PC-3 (cell line): ENCODE data around the gene USF2. TPM values are rescaled to one million over a fixed set of nuclear protein-coding genes. Genes with fewer than 3 reads are reported as not detected.

Experiments used
- ATAC-seq: fragments of 200-7000 bp; cut with Tn5 transposase; 2 replicates; pipeline ENCODE4 v1.9.1; 2020; ENCODE audit warnings: mild to moderate bottlenecking, moderate library complexity
- BruUV-seq: library from RNA; stranded (reverse); fragments of 400-500 nt; replicated peaks from 2 replicates; lab custom pipeline; 2021; lab: Mats Ljungman, UMichigan
- CTCF ChIA-PET: fragments of 300-600 bp; sonication (Branson Sonifier 250); formaldehyde crosslinking; loops from one replicate; lab custom pipeline; 2022; ENCODE audit warnings: antibody characterized with exemption; lab: Charles Lee
- POLR2A ChIA-PET: fragments of 300-600 bp; sonication (Branson Sonifier 250); formaldehyde crosslinking; loops from one replicate; lab custom pipeline; 2022; ENCODE audit warnings: antibody characterized with exemption; ENCODE audit not compliant: unreplicated experiment; lab: Charles Lee
- DNase-seq: peaks from one replicate; pipeline ENCODE4 v3.0.0-alpha.2; 2015
- H2AFZ ChIP-seq: fragments of 300-600 bp; sonication (generic); 2 replicates; pipeline ENCODE4 v1.6.0; 2016; ENCODE audit warnings: antibody characterized with exemption, low read length
- H3F3A ChIP-seq: fragments of 300-600 bp; sonication (generic); one replicate; pipeline ENCODE4 v1.6.0; 2017; ENCODE audit warnings: antibody characterized with exemption, low read length, control low read depth, mild to moderate bottlenecking; ENCODE audit not compliant: unreplicated experiment
- H3K27ac ChIP-seq: fragments of 300-600 bp; sonication (generic); 2 replicates; pipeline ENCODE4 v1.5.1; 2016; ENCODE audit warnings: mild to moderate bottlenecking, low read length
- H3K27me3 ChIP-seq: fragments of 300-600 bp; sonication (generic); 2 replicates; pipeline ENCODE4 v1.6.1; 2016; ENCODE audit warnings: low read length, mixed read lengths
- H3K36me3 ChIP-seq: fragments of 300-600 bp; sonication (generic); 2 replicates; pipeline ENCODE4 v1.6.1; 2016; ENCODE audit warnings: low read depth, mixed run types, low read length, mixed read lengths
- H3K4me1 ChIP-seq: fragments of 300-600 bp; sonication (generic); 2 replicates; pipeline ENCODE4 v1.5.1; 2016; ENCODE audit warnings: low read length; ENCODE audit not compliant: insufficient read depth
- H3K4me2 ChIP-seq: fragments of 300-600 bp; sonication (generic); 2 replicates; pipeline ENCODE4 v1.6.0; 2016; ENCODE audit warnings: low read length
- H3K4me3 ChIP-seq: fragments of 300-600 bp; sonication (generic); 2 replicates; pipeline ENCODE4 v1.5.1; 2016; ENCODE audit warnings: mild to moderate bottlenecking, low read length, mixed read lengths
- H3K79me2 ChIP-seq: fragments of 300-600 bp; sonication (generic); 2 replicates; pipeline ENCODE4 v1.6.1; 2017; ENCODE audit warnings: low read length, mixed read lengths
- H3K9ac ChIP-seq: fragments of 300-600 bp; sonication (generic); 2 replicates; pipeline ENCODE4 v1.6.0; 2016; ENCODE audit warnings: mild to moderate bottlenecking, low read length
- H3K9me2 ChIP-seq: fragments of 300-600 bp; sonication (generic); replicated peaks from 2 replicates; pipeline ENCODE4 v1.6.1; 2016; ENCODE audit warnings: mixed run types, low read length, mixed read lengths
- H3K9me3 ChIP-seq: fragments of 300-600 bp; sonication (generic); 2 replicates; pipeline ENCODE4 v1.6.1; 2016; ENCODE audit warnings: low read length, mixed read lengths
- H4K20me1 ChIP-seq: fragments of 300-600 bp; sonication (generic); 2 replicates; pipeline ENCODE4 v1.6.1; 2016; ENCODE audit warnings: low read length, mixed read lengths
- EZH2 ChIP-seq: fragments of 300-600 bp; sonication (generic); IDR thresholded peaks from one replicate; pipeline ENCODE4 v1.6.1; 2017; ENCODE audit warnings: antibody characterized with exemption, mild to moderate bottlenecking, low read length; ENCODE audit not compliant: unreplicated experiment
- EZH2phosphoT487 ChIP-seq: fragments of 300-600 bp; sonication (generic); IDR thresholded peaks from 2 replicates; pipeline ENCODE4 v1.6.1; 2018; ENCODE audit warnings: mild to moderate bottlenecking, antibody characterized with exemption, low read length, borderline replicate concordance
- intact Hi-C: fragments of 100-400 bp; cut with micrococcal nuclease; formaldehyde crosslinking; loops from 2 replicates; pipeline ENCODE4 v1.9.0; 2023
- total RNA-seq: library from RNA; depleted of rRNA; stranded (reverse); fragments of >200 nt; gene quantifications from 2 replicates; pipeline ENCODE4 v1.2.3, GENCODE V29; 2014
- TF ChIP-seq, protein P1 (sequence below): fragments of 300-600 bp; sonication (generic); conservative IDR thresholded peaks from 2 replicates; pipeline ENCODE4 v1.5.1; 2017; ENCODE audit warnings: antibody characterized with exemption, low read depth, mild to moderate bottlenecking, low read length

The USF2 gene
- total RNA-seq, 1 experiment from 2014 or later: 102 TPM

- no peak for TF ChIP-seq EZH2phosphoT487
- TF ChIP-seq, protein P1, sequence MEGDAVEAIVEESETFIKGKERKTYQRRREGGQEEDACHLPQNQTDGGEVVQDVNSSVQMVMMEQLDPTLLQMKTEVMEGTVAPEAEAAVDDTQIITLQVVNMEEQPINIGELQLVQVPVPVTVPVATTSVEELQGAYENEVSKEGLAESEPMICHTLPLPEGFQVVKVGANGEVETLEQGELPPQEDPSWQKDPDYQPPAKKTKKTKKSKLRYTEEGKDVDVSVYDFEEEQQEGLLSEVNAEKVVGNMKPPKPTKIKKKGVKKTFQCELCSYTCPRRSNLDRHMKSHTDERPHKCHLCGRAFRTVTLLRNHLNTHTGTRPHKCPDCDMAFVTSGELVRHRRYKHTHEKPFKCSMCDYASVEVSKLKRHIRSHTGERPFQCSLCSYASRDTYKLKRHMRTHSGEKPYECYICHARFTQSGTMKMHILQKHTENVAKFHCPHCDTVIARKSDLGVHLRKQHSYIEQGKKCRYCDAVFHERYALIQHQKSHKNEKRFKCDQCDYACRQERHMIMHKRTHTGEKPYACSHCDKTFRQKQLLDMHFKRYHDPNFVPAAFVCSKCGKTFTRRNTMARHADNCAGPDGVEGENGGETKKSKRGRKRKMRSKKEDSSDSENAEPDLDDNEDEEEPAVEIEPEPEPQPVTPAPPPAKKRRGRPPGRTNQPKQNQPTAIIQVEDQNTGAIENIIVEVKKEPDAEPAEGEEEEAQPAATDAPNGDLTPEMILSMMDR: no peak
- Histone ChIP-seq H2AFZ (no peak overlapping the region), H3K36me3 (no peaks in the 10 kb centered on the region), H3K9me2 (no peaks in the 10 kb centered on the region), H3K4me2 (no peak overlapping the region), H3K9ac (no peak overlapping the region), H3K27ac (no peak overlapping the region), H3K9me3 (no peaks in the 10 kb centered on the region), H3K27me3 (no peaks in the 10 kb centered on the region), H3K4me1 (no peaks in the 10 kb centered on the region), H3F3A (no peaks in the 10 kb centered on the region), H3K79me2 (no peaks in the 10 kb centered on the region), H3K4me3 (no peak overlapping the region), H4K20me1 (no peaks in the 10 kb centered on the region)
- ChIA-PET CTCF (no interaction called here), POLR2A (no interaction called here)
- ATAC-seq (no peak), DNase-seq (no peak)
- intact Hi-C loops: no loop called here
- BruUV-seq: no TSS peak
These were observed 36.4 kb downstream of the USF2 start for GRCh38 chr19:35305181-35305580.

DNA sequence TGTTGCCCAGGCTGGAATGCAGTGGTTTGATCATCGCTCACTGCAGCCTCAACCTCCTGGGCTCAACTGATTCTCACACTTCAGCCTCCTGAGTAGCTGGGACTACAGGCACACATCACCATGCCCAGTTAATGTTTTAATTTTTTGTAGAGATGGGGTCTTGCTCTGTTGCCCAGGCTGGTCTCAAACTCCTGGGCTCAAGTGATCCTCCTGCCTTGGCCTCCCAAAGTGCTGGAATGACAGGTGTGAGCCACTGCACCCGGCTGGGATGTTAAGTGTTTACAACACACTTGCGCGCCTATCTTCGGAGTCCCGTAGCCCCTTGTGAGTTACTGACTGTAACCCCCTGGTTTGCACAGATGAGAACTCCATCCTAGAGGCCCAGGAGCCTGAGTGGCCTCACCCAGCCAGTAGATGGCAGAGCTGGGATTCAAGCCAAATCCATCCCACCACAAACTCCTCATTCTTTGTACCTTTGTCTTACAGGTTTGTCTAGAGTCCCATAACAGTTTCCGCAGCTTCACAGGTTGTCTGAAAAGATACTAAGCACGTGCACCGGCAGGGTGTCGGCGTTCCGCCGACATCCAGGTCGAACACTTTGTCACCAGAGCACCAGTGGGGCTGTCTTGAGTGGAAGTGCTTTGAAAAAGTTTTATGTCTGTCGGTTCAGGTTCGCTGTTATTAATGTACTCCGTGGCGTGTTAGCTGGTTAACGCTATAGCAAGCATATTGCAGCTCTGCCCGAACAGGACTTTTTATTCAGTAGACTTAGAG, 37.9 kb downstream of the USF2 start:
- Histone ChIP-seq H3K79me2 (no peaks in the 10 kb centered on the region), H3K36me3 (no peaks in the 10 kb centered on the region), H4K20me1 (no peaks in the 10 kb centered on the region), H3K4me1 (no peaks in the 10 kb centered on the region), H2AFZ (no peak overlapping the region), H3F3A (no peaks in the 10 kb centered on the region), H3K4me3 (no peak overlapping the region), H3K27me3 (no peaks in the 10 kb centered on the region), H3K4me2 (no peak overlapping the region), H3K9me2 (no peaks in the 10 kb centered on the region), H3K27ac (no peak overlapping the region), H3K9ac (no peak overlapping the region), H3K9me3 (no peaks in the 10 kb centered on the region)
- peak; percentile 50 for DNase-seq
- ChIA-PET CTCF (no interaction called here), POLR2A (interaction anchor here (0.6 kb wide), 1 partner anchor 12 kb away, joined by 3 read pairs; no protein-coding TSS in a partner anchor)
- intact Hi-C loops: no loop called here
- TF ChIP-seq EZH2 (no peak), EZH2phosphoT487 (no peak)
- TF ChIP-seq, protein P1: peak; percentile 43
- no TSS peak for BruUV-seq
- ATAC-seq: 0 out of 2 replicates have a peak, but pooled peaks have one; percentile 31

DNA sequence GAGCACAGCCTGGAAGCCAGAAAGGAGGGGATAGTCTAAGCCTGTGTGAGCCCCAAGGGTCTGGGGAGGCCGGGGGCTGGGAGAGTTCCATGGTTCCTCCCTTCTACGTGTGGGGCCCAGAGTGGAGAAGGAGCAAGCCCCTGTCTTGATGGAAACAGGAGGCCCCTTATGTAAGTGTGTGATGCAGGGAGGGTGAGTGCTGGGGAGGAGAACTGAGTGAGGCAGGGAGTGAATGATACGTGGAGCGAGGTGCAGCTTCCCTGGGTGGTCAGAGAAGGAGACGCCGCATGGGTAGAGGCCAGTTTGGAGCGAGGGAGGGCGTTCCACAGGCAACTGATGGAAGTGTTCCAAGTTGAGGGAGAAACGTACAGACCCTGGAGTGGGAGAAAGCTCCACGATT, 39.2 kb downstream of the USF2 start:
- Histone ChIP-seq H3K9ac (no peak overlapping the region), H3K9me2 (no peaks in the 10 kb centered on the region), H3K27me3 (no peaks in the 10 kb centered on the region), H3K9me3 (no peaks in the 10 kb centered on the region), H3K4me2 (no peak overlapping the region), H3F3A (no peaks in the 10 kb centered on the region), H3K36me3 (no peaks in the 10 kb centered on the region), H3K4me1 (no peaks in the 10 kb centered on the region), H4K20me1 (no peaks in the 10 kb centered on the region), H3K79me2 (no peaks in the 10 kb centered on the region), H2AFZ (no peak overlapping the region), H3K4me3 (no peak overlapping the region), H3K27ac (no peak overlapping the region)
- TF ChIP-seq EZH2 (no peak), EZH2phosphoT487 (no peak)
- TF ChIP-seq, protein P1: no peak
- CTCF ChIA-PET: no interaction called here
- POLR2A ChIA-PET: no interaction called here
- ATAC-seq (no peak), DNase-seq (no peak)
- intact Hi-C loops: no loop called here
- no TSS peak for BruUV-seq
